Measurements from ENCODE around the gene SPRY1. TPM values are rescaled to one million over a fixed set of nuclear protein-coding genes. Genes with fewer than 3 reads are reported as not detected.

The SPRY1 gene
- total RNA-seq, 1 donor from 2014 or later: 47.6 TPM

DNA sequence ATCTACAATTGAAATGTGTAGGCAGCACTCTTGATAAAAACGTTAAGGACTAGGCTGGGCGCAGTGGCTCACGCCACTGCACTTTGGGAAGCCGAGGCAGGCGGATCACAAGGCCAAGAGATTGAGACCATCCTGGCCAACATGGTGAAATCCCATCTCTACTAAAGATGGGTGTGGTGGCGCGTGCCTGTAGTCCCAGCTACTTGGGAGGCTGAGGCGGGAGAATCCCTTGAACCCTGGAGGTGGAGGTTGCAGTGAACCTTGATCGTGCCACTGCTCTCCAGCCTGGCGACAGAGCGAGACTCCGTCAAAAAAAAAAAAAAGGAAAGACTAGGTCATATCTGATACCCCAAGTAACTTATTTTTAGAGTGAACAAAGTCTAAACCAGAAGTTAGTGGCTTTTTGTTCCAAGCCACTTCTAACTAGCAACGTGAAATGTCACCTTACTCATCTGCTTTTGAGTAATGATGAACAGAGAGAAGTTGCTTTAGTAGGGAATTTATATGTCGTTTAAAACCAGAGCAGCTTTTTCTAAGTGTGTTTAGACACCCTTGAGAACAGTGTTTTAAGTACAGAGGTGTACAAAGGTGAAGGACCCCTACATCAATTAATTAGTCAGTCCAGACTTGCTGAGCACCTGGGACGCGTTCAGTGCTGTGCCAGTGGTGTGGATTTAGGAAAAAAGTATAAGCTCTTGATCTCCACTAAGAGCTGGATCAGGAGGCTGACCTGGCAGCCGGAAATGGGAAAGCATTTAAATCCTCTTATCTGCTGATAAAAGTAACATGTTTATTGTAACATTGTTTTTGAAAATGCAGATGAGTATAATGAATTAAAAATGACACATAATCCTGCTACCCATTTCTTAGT lies 23.5 kb downstream of the SPRY1 start:
- Mint-ChIP-seq H3K27me3 (ENCODE audit: insufficient read depth) (no peaks in the 10 kb centered on the region), H3K4me3 (peak overlapping the region; percentile 65), H3K36me3 (ENCODE audit: low read depth) (peaks cover 2% of the 10 kb centered on the region), H3K9me3 (no peaks in the 10 kb centered on the region), H3K4me1 (ENCODE audit: low read depth) (peaks cover 82% of the 10 kb centered on the region), H3K27ac (peak overlapping the region; percentile 97)
- intact Hi-C loops (cut with micrococcal nuclease): loop anchor here (1.0 to 10.0 kb wide), 7 partner anchors 8 to 1715 kb away; partner anchors contain the start of genes IL2 and NUDT6
- DNase-seq (ENCODE audit: low spot score): no peak

DNA sequence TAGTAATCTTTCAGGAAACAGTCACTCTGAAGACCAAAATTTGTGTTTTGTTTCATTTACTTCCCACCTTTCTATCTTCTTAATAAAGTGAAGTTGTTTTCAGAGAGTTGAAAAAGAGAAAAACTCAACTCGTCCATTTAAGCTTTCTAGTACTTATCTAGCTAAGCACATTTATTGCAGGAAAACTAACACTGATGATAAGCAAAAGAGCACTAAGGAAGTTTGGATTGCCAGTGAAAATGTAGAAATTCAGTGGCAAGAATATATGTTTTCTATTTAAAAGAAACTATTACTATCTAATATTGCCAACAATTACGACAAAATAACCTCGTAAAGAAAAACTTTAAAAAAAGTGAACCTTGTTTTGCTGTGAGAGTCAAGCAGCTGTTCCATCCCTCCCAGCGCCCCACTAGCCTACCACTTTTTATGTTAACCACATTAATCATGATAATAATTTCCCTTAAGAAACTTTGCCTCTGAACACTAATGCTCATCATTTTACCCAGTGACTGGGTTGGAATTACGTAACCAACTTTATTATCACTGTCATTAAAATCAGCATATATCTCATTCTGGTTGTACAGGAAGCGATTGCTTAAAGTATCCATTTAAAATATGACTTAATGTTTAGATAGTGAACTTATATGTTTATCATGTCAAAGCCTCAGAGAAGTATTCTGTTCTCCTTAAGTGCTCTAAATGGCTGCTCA lies 24.8 kb downstream of the SPRY1 start:
- peak overlapping the region; percentile 73 for H3K4me3 Mint-ChIP-seq
- H3K9me3 Mint-ChIP-seq: peaks cover 6% of the 10 kb centered on the region
- DNase-seq (ENCODE audit: low spot score): no peak
- H3K4me1 Mint-ChIP-seq (ENCODE audit: low read depth): peaks cover 74% of the 10 kb centered on the region
- intact Hi-C loops (cut with micrococcal nuclease): loop anchor here (5.0 kb wide), 2 partner anchors 56 to 499 kb away; partner anchors contain the start of gene NUDT6
- H3K27ac Mint-ChIP-seq: peak overlapping the region; percentile 90
- H3K27me3 Mint-ChIP-seq (ENCODE audit: insufficient read depth): no peaks in the 10 kb centered on the region
- H3K36me3 Mint-ChIP-seq (ENCODE audit: low read depth): peaks cover 2% of the 10 kb centered on the region

DNA sequence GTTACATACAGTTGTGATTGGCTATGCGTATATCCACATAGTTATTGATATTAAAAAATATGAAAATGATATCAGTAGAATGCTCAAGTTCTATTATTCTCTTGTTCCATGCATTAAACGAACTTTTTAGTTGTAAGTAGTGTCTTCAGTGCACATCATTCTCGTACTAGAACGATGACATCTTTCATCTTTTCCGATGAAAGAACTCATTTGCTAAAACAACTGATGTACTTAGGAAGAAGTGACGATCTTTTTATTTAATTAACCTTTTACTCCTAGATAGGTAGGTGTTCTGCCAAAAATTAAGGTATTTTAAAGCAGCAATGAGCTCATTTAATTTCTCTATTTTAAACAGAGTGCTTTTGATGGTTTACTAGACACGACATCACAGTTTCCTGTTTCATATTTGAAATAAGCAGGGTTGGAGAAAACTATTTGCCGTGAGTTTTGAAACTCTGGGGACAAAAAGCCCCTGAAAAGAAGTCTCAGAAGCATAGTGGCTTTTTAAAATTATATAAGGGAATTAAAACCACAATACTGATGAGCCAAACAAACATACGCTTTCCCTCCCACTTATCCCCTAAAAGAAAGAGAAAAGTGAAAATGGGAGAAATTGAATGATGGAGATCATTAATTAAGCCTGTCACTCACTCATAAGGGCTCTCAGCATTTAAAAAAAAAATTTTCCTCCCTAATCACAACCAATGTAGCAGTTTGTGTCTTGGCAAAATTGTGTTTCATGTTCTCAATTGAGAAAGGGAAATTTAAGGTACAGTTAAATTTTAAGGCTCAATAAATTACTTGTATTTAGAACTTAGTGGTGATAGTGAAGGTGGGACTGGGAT lies 25.6 kb downstream of the SPRY1 start:
- Mint-ChIP-seq H3K9me3 (peaks cover 6% of the 10 kb centered on the region), H3K4me1 (ENCODE audit: low read depth) (peaks cover 66% of the 10 kb centered on the region), H3K36me3 (ENCODE audit: low read depth) (peaks cover 2% of the 10 kb centered on the region), H3K27ac (peak overlapping the region; percentile 90), H3K4me3 (peak overlapping the region; percentile 73), H3K27me3 (ENCODE audit: insufficient read depth) (no peaks in the 10 kb centered on the region)
- no peak for DNase-seq (ENCODE audit: low spot score)
- intact Hi-C loops (cut with micrococcal nuclease): loop anchor here (1.0 to 5.0 kb wide), 4 partner anchors 21 to 500 kb away; partner anchors contain the start of gene NUDT6

DNA sequence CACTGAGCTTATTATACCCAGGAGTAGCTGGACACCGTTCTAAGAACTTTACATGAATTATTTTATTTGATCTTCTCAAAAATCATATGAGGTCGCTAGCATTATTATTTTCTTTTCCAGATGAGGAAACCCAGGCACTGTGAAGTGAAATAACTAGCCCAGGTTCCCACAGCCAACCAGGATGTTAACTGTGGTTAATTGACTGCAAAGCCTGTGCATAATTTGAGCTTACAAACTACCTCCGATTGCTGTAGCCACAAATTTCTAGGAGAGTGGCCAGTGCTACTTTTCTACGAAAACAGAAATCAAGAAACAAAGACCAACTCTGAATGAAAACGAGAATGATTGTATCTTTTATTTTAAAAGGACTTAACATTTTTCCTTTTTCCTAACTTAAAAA lies 27.2 kb downstream of the SPRY1 start:
- peaks cover 20% of the 10 kb centered on the region for H3K9me3 Mint-ChIP-seq
- intact Hi-C loops (cut with micrococcal nuclease): loop anchor here (2.0 to 5.0 kb wide), 3 partner anchors 53 to 502 kb away; partner anchors contain the start of gene NUDT6
- H3K27me3 Mint-ChIP-seq (ENCODE audit: insufficient read depth): no peaks in the 10 kb centered on the region
- H3K27ac Mint-ChIP-seq: peak overlapping the region; percentile 32
- H3K36me3 Mint-ChIP-seq (ENCODE audit: low read depth): peaks cover 7% of the 10 kb centered on the region
- H3K4me1 Mint-ChIP-seq (ENCODE audit: low read depth): peaks cover 49% of the 10 kb centered on the region
- H3K4me3 Mint-ChIP-seq: no peak overlapping the region
- DNase-seq (ENCODE audit: low spot score): no peak

DNA sequence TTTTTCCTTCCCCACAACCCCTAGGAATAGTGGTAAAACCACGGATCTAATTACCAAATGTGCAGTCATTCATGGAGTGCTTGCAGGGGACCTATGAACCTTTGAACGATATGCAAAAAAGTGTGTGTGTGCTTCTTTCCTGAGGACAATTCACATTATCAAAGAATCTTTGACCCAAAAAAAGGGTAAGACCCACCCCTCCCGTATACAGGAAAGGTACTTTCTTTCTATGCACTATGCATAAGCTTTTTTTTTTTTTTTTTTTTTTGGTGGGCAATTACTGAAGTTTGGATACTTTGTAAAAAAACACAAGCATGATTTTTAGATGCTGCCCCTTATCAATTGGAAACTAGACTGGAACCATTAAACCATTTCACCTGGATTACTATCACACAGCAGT lies 31.4 kb downstream of the SPRY1 start:
- DNase-seq (ENCODE audit: low spot score): no peak
- intact Hi-C loops (cut with micrococcal nuclease): no loop called here
- peaks cover 25% of the 10 kb centered on the region for H3K9me3 Mint-ChIP-seq
- no peaks in the 10 kb centered on the region for H3K27me3 Mint-ChIP-seq (ENCODE audit: insufficient read depth)
- H3K27ac Mint-ChIP-seq: no peak overlapping the region
- H3K36me3 Mint-ChIP-seq (ENCODE audit: low read depth): peaks cover 5% of the 10 kb centered on the region
- H3K4me3 Mint-ChIP-seq: no peak overlapping the region
- peaks cover 29% of the 10 kb centered on the region for H3K4me1 Mint-ChIP-seq (ENCODE audit: low read depth)

DNA sequence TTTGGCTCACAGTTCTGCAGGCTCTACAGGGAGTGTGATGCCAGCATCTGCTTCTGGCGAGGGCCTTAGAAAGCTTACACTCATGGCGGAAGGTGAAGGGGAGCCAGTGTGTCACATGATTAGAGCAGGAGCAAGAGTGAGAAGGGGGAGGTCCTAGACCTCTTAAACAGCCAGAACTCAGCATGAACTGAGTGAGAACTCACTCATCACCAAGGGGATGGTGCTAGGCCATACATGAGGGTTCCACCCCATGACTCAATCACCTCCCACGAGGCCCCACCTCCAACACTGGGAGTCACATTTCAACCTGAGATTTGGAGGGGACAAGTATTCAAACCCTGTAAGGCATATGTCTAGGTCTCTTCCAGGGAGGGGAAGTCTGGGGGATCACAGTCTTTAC lies 33.4 kb downstream of the SPRY1 start:
- Mint-ChIP-seq H3K27ac (no peak overlapping the region), H3K4me1 (ENCODE audit: low read depth) (peaks cover 17% of the 10 kb centered on the region), H3K4me3 (no peak overlapping the region)

DNA sequence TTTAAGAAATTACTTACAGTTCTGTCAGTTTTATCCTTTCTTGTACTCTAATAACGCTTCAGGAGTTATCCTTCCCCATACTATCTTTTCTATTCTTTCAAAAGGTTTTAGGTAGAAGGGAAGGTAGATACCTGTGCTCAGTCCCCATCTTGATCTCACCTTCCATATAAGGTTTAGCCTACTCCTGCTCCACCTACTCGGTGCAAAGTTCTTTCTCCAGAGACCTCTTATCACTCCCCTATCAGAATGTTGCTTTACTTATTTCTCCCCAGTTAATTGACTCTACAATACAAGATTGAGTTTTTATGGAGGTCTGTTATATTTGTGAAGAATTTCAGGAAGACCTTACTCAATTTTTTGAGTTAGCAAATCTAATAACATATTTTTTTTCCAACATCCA lies 33.9 kb downstream of the SPRY1 start:
- Mint-ChIP-seq H3K27me3 (ENCODE audit: insufficient read depth) (no peaks in the 10 kb centered on the region), H3K4me3 (no peak overlapping the region), H3K9me3 (peaks cover 25% of the 10 kb centered on the region), H3K36me3 (ENCODE audit: low read depth) (peaks cover 5% of the 10 kb centered on the region), H3K27ac (no peak overlapping the region), H3K4me1 (ENCODE audit: low read depth) (peaks cover 17% of the 10 kb centered on the region)
- intact Hi-C loops (cut with micrococcal nuclease): no loop called here
- DNase-seq (ENCODE audit: low spot score): no peak

More for the DNA sequence above, 33.4 kb downstream of the SPRY1 start:
- Mint-ChIP-seq H3K36me3 (ENCODE audit: low read depth) (peaks cover 5% of the 10 kb centered on the region), H3K27me3 (ENCODE audit: insufficient read depth) (no peaks in the 10 kb centered on the region), H3K9me3 (peaks cover 25% of the 10 kb centered on the region)
- no peak for DNase-seq (ENCODE audit: low spot score)
- intact Hi-C loops (cut with micrococcal nuclease): no loop called here

DNA sequence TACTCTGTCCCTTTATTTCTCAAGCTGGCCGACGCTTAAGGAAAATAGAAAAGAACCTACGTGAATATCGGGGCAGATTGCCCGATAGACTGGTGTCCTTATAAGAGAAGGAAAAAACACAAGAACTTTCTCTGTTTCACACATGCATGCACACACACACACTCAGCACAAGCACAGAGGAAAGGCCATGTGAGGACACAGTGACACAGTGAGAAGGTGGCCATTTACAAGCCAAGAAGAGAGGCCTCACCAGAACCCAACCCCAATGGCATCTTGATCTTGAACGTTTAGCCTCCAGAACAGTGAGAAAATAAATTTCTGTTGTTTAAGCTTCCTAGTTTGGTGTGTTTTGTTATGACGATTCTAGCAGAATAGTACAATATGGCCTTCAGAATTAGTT lies 37.0 kb downstream of the SPRY1 start:
- Mint-ChIP-seq H3K36me3 (ENCODE audit: low read depth) (no peaks in the 10 kb centered on the region), H3K4me3 (no peak overlapping the region), H3K27ac (no peak overlapping the region), H3K9me3 (peaks cover 7% of the 10 kb centered on the region), H3K27me3 (ENCODE audit: insufficient read depth) (no peaks in the 10 kb centered on the region), H3K4me1 (ENCODE audit: low read depth) (peaks cover 17% of the 10 kb centered on the region)
- intact Hi-C loops (cut with micrococcal nuclease): no loop called here
- no peak for DNase-seq (ENCODE audit: low spot score)

DNA sequence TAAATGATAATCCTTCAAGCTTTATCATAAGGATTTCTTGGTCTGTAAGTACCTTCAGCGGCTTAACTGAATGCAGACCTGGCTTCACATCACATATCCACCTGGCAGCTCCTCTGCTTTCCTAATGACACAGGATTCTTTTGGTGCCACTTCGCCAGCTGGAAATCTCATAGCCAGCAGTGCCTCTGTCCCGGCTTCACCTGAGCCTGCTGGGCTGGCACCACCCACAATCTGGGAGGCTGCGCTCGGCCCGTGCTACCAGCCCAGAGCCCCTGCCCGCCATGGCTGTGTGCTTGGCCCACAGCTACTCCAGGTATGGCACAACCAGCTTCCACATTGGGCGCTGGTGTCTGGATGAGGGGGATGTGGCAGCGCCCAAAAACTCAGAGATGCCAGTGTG lies 37.4 kb downstream of the SPRY1 start:
- Mint-ChIP-seq H3K4me1 (ENCODE audit: low read depth) (peaks cover 17% of the 10 kb centered on the region), H3K36me3 (ENCODE audit: low read depth) (no peaks in the 10 kb centered on the region), H3K4me3 (no peak overlapping the region), H3K27me3 (ENCODE audit: insufficient read depth) (no peaks in the 10 kb centered on the region), H3K9me3 (peaks cover 6% of the 10 kb centered on the region), H3K27ac (no peak overlapping the region)
- intact Hi-C loops (cut with micrococcal nuclease): no loop called here
- no peak for DNase-seq (ENCODE audit: low spot score)

DNA sequence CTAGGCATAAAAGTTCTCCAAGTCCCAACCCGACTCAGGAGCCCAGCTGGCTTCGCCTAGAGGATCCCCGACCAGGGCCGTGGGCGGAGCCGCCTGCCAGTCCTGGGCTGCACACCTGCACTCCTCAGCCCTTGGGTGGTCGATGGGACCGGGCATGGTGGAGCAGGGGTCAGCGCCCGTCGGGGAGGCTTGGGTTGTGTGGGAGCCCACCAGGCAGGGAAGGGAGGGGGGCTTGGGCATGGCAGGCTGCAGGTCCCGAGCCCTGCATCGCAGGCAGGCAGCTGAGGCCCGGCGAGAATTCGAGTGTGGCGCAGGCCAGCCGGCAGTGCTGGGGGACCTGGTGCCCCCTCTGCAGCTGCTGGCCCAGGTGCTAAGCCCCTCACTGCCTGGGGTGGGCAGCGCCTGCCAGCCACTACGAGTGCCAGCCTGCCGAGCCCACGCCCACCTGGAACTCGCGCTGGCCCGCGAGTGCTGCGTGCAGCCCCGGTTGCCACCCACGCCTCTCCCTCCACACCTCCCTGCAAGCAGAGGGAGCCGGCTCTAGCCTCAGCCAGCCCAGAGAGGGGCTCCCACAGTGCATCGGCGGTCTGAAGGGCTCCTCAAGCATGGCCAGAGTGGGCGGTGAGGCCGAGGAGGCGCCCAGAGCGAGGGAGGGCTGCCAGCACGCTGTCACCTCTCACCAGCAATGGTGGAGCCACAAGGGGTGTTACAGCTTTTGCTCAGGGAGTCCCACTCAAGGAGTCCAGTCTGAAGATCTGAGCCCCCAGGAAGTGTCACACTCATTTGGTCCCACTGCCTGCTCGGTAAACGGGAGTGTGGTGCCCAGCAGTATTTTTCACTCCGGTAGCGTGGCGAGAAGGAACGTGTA lies 38.9 kb downstream of the SPRY1 start:
- peaks cover 3% of the 10 kb centered on the region for H3K4me1 Mint-ChIP-seq (ENCODE audit: low read depth)

DNA sequence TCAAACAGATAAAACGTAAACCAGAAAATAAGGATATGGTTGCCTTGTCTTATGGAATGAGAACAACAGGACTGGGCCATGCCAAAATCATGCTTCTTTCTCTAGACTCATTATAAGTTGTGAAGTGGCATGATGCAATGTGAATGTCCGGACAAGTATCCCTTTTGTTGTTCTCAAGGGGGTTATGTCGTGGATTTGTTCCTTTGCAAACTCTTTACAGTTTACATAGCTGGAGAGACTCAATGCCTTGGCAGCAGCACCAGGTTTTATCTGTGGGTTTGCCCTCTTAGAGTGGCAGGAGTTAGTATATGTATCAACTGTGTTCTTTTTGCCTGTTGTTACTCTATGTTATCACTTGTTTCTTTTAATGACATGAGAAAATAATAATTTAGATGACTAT lies 41.4 kb downstream of the SPRY1 start:
- Mint-ChIP-seq H3K27ac (no peak overlapping the region), H3K4me1 (ENCODE audit: low read depth) (peaks cover 9% of the 10 kb centered on the region), H3K36me3 (ENCODE audit: low read depth) (no peaks in the 10 kb centered on the region), H3K4me3 (no peak overlapping the region), H3K9me3 (no peaks in the 10 kb centered on the region), H3K27me3 (ENCODE audit: insufficient read depth) (no peaks in the 10 kb centered on the region)
- intact Hi-C loops (cut with micrococcal nuclease): no loop called here
- DNase-seq (ENCODE audit: low spot score): no peak

More for the DNA sequence above, 38.9 kb downstream of the SPRY1 start:
- H3K36me3 Mint-ChIP-seq (ENCODE audit: low read depth): no peaks in the 10 kb centered on the region
- no peak for DNase-seq (ENCODE audit: low spot score)
- H3K27me3 Mint-ChIP-seq (ENCODE audit: insufficient read depth): no peaks in the 10 kb centered on the region
- H3K4me3 Mint-ChIP-seq: no peak overlapping the region
- H3K9me3 Mint-ChIP-seq: no peaks in the 10 kb centered on the region
- no peak overlapping the region for H3K27ac Mint-ChIP-seq
- intact Hi-C loops (cut with micrococcal nuclease): no loop called here
